Mammary epithelial cell (primary cell): Measurements from ENCODE around the gene CDK4.

ENCODE experiments used
- CTCF ChIP-seq, 2 donors: IDR thresholded peaks in 1 of 2; conservative IDR thresholded peaks in 1 of 2; 2 replicates each; pipeline ENCODE4 v1.5.1; 2011 to 2012; ENCODE audit warnings: inconsistent platforms in 2 of 2, low read length in 2 of 2, mild to moderate bottlenecking in 2 of 2, control low read depth in 1 of 2, low read depth in 1 of 2; ENCODE audit not compliant: insufficient read depth in 1 of 2; ENCODE audit errors: extremely low read depth in 1 of 2
- EZH2 ChIP-seq: IDR thresholded peaks from 2 replicates; pipeline ENCODE4 v1.6.1; 2012; ENCODE audit warnings: low read length, inconsistent platforms, borderline replicate concordance

GRCh38 chr12:57783861-57784260, 31.8 kb upstream of the CDK4 start:
- TF ChIP-seq CTCF (conservative IDR thresholded peaks at IDR 0.05 in 1 of 2, IDR thresholded peaks at IDR 0.05 in 1 of 2; ENCODE audit: extremely low read depth in 1 of 2, insufficient read depth in 1 of 2, low read depth in 1 of 2, low read length in 2 of 2) (no peak), EZH2 (no peak)
